Activated CD4-positive, CD25-positive, alpha-beta regulatory T cell treated with anti-CD3 and anti-CD28 coated beads, Interleukin-2, amount 50 U/mL, for 72 hours (primary cell): Measurements from ENCODE around the gene TUBGCP3.
"Not testable (repeated sequence)": the region's sequence is repeated elsewhere in the genome, so short reads cannot be mapped to it uniquely, and the experiment has no call there.

ENCODE experiments used
- DNase-seq: peaks from one replicate; pipeline ENCODE4 v3.0.0; 2021

TUBGCP3 gene

DNA sequence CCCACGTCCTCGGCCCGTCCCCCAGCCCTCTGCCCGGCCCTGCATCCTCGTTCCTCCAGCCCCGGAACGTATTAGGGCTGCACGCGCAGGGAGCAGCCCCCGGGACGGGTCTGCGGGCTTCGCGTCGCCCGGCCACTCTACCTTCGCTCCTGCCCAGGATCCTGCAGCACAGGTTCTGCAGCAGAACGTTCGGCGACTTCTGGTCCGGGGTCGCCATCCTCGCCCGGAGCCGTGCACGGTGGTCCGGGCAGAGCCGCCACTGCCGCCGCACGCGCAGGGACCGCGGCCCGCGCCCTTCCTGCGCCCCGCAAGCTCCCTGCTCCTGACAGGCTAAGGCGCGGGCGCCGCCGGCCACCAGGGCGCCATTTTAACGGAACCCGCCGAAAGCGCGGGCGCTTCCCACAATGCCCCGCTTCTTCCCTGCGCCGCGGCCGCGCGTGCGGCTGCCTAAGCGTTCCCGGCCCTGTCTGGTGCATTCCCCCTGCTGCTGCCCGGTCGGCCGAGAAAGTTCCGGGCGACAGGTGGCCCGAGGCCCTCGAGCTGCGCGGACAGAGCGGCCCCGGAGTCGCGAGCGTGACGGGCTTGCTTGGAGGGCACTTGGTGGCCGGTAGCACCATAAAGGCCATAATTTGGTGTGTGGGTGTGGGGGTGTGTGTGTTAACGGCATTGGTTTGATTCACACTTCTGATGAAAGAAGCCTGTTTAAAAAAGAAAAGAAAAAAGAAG is at the start of gene TUBGCP3:
Gene TUBGCP3, minus strand, starts transcription at position 390 of the 726 bp plus-strand sequence. Its CDS starts 173 bp downstream, at position 217.
- peak; percentile 80 for DNase-seq

DNA sequence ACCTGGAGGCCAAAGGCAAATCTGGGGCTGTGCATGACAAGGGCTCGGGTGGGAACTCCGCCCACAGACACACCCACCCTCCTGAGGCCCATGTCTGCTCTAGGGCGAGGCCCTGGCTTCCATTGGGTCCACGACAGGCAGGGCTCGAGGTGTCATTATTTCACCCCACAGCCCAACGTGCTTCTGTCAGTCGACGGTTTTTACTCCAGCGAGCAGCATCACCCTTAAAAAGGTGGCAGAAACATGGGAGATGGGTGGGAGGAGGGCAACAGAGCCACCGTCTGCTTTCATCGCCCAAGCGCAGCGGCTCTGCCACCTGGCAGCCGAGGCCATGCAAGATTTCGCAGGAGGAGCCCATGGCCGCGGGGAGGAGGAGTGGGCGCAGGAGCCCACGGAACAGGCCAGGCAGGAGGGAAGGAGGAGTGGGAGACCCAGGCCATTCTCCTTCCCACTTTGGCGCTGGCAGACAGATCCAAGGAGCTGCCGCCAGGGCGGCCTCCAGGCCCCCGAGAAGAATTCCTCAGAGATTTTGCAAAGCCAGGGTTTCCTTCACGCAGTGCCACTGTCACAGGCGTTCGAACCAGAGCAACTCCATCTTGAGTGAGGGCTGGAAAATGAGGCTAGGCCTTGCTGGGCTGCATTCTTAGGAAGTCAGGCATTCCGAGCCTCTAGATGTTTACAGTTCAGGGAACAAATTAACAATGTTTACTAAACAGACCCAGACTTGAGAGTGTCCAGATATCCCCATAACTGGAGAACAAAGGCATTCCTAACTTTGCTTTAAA is 49.3 kb upstream of the TUBGCP3 start:
- DNase-seq = no peak

DNA sequence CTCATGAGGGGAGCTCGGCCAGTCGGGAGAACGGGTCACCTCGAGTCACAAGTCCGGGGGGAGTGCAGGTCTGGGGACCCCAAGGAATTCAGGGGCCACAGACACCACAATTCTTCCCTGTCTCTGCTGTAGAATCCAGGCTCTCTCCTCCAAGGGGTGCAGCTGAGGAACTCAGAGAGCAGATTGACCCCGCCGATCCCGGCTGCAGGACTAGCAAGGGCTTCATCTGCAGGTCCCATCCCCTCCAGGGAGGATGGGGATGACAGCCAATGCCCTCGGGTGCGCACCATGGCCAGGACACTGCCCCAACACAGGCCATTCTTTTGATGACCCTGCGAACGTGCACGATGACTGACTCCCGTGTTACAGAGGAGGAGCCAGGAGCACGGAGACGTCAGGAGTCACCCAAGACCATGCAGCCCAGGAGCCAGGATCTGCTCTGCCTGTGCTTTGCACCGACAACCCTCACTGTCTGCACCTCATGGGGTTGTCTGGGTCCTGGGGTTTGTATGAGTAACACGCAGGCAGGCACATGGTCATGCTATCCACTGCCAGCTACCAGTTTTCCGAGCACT is 48.5 kb upstream of the TUBGCP3 start:
- DNase-seq = no peak

DNA sequence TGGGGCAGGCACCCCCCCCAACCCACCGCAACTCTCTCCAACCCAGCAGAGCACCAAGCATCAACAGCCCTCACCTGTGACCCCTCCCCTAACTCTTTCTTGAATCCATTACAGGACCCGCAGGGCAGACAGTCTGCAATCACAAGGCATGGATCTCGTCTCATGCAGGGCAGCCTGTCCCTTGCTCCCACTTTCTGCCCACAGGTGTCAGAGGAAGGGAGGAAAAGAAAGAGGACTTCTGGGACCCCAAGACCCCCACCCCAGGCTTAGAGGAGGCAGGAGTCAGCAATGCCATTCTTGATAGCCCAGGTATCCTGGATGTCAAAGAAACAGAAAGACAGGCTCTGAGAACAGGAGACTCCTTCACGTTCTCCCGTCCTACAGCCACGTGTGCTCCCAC is 47.4 kb upstream of the TUBGCP3 start:
- no peak for DNase-seq

- no peak for DNase-seq
Measured at GRCh38 chr13:112634102-112634501, 46.1 kb upstream of the TUBGCP3 start.

- DNase-seq = not testable (repeated sequence)
Measured at GRCh38 chr13:112630226-112630625, 42.3 kb upstream of the TUBGCP3 start.

GRCh38 chr13:112629161-112629560 is 41.2 kb upstream of the TUBGCP3 start:
- no peak for DNase-seq

GRCh38 chr13:112627613-112628012 is 39.7 kb upstream of the TUBGCP3 start:
- DNase-seq = not testable (repeated sequence)

- DNase-seq = no peak
Measured at GRCh38 chr13:112627161-112627560, 39.2 kb upstream of the TUBGCP3 start.

DNA sequence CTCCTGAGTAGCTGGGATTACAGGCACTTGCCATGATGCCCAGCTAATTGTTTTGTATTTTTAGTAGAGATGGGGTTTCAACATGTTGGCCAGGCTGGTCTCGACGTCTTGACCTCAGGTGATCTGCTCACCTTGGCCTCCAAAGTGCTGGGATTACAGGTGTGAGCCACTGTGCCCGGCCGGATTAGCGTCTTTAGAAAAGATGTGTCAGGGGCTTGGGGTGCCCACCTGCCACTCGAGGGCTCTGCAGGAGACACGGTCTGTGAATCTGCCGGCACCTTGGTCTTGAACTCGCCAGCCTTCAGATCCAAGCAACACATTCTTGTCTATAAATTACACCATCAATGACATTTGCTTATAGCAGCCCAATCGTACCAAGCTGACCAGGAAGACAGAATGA is 38.8 kb upstream of the TUBGCP3 start:
- DNase-seq = no peak

- no peak for DNase-seq
Measured at GRCh38 chr13:112626124-112626523, 38.2 kb upstream of the TUBGCP3 start.

DNA sequence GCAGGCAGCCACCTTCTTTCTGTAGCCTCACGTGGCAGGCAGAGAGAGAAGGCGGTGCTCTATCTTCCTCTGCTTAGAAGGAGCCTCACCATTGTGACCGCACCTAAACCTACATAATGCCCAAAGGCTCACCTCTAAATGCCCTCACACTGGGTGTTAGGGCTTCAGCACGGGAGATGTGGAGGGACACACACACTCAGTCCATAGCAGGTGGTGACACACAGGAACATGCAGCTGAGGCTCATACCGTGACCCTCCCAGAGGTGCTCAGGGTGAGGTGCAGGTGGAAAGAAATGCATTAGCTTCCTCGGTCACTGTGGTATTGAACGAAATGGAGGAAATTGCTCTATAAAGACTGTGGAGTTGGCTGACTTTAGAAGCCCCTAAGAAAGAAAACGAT is 37.7 kb upstream of the TUBGCP3 start:
- DNase-seq = no peak

DNA sequence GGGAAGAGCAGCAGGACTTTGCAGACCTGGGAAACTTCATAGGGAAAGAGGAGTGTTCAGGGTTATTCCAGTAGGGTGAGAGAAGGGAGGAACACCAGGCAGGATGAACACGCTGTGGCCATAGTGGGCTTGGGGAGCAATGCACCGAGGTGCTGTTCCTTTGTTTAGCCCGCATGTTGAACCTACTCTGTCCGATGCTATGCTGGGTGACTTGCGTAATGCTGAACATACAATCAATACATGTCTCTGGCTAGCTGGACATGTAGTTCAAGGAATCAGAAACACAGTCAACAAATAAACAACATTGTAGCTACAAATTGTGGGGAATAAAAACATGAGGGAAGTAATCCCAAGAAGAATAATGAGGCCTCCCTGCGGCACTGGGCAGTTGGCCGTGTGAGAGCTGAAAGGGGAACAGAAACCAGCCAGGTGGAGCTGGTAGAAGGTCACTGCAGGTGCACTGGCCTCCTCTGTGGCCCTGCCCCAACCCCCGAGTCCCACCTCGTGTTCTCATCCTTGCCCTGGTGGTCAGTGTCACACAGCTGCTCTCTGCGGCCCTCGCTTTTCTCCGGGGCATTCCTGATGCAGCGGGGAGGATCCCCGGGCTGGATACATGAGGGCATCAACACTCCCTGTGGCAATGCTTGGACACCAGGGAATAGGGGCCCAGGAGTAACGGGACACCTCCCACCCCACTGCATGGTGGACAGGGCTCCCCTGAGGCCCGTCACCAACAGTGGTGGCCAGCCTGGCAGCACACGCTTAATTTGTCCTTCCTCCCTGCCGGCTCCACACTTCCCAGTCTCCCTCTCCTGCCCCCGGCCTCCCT is 36.9 kb upstream of the TUBGCP3 start:
- DNase-seq = no peak

GRCh38 chr13:112624040-112624439 is 36.1 kb upstream of the TUBGCP3 start:
- DNase-seq = no peak

- no peak for DNase-seq
Measured at GRCh38 chr13:112623051-112623711, 35.2 kb upstream of the TUBGCP3 start.

GRCh38 chr13:112622375-112622774 is 34.4 kb upstream of the TUBGCP3 start:
- DNase-seq = no peak

GRCh38 chr13:112619730-112620631 is 32.0 kb upstream of the TUBGCP3 start:
- DNase-seq = no peak

GRCh38 chr13:112618501-112618900 is 30.5 kb upstream of the TUBGCP3 start:
- no peak for DNase-seq

GRCh38 chr13:112617754-112618375 is 29.9 kb upstream of the TUBGCP3 start:
- no peak for DNase-seq

- no peak for DNase-seq
Measured at GRCh38 chr13:112616586-112617362, 28.8 kb upstream of the TUBGCP3 start.
